Panc1 (cell line): ENCODE measurements around the gene CUEDC1. TPM values are rescaled to one million over a fixed set of nuclear protein-coding genes. Genes with fewer than 3 reads are reported as not detected.

ENCODE experiments used
- ATAC-seq: fragments of 200-7000 bp; cut with Tn5 transposase; 2 replicates; pipeline ENCODE4 v1.9.1; 2020; ENCODE audit warnings: mild to moderate bottlenecking, moderate library complexity
- BruUV-seq: library from RNA; stranded (reverse); fragments of 400-500 nt; replicated peaks from 2 replicates; lab custom pipeline; 2021; lab: Mats Ljungman, UMichigan
- CTCF ChIA-PET: fragments of 300-600 bp; sonication (Branson Sonifier 250); formaldehyde crosslinking; loops from one replicate; lab custom pipeline; 2022; ENCODE audit warnings: antibody characterized with exemption; lab: Charles Lee
- POLR2A ChIA-PET: fragments of 300-600 bp; sonication (Branson Sonifier 250); formaldehyde crosslinking; loops from one replicate; lab custom pipeline; 2022; ENCODE audit warnings: antibody characterized with exemption; lab: Charles Lee
- DNase-seq: peaks from one replicate; pipeline ENCODE4 v3.0.0-alpha.2; 2010; ENCODE audit warnings: low read depth, low spot score
- H3K27ac ChIP-seq: 2 replicates; pipeline ENCODE4 v1.5.1; 2011; ENCODE audit warnings: mild to moderate bottlenecking, low read length, inconsistent platforms
- H3K27me3 ChIP-seq: fragments of 200-500 bp; sonication (Bioruptor generic); 2 replicates; pipeline ENCODE4 v1.6.0; 2014; ENCODE audit warnings: low read length, inconsistent platforms; ENCODE audit not compliant: control insufficient read depth, insufficient read depth
- H3K36me3 ChIP-seq: fragments of 200-500 bp; sonication (Bioruptor generic); 2 replicates; pipeline ENCODE4 v1.5.1; 2014; ENCODE audit warnings: inconsistent platforms, mild to moderate bottlenecking, low read length, moderate library complexity; ENCODE audit not compliant: control insufficient read depth, insufficient read depth
- H3K4me1 ChIP-seq: 2 replicates; pipeline ENCODE4 v1.5.1; 2011; ENCODE audit warnings: inconsistent platforms, mild to moderate bottlenecking, low read length, moderate library complexity; ENCODE audit not compliant: control insufficient read depth, insufficient read depth
- H3K4me3 ChIP-seq, 2 experiments: 2 replicates each; pipeline ENCODE4 v1.5.1; 2011 to 2012; ENCODE audit warnings: low read depth in 2 of 2, low read length in 2 of 2, mild to moderate bottlenecking in 2 of 2, inconsistent platforms in 1 of 2, moderate library complexity in 1 of 2
- H3K9me3 ChIP-seq: fragments of 200-500 bp; sonication (Bioruptor generic); 2 replicates; pipeline ENCODE4 v1.5.1; 2014; ENCODE audit warnings: low read depth, mild to moderate bottlenecking, inconsistent platforms, low read length, moderate library complexity; ENCODE audit not compliant: control insufficient read depth, insufficient read depth
- CTCF ChIP-seq: fragments of 450-650 bp; IDR thresholded peaks from 2 replicates; pipeline ENCODE4 v1.5.1; 2017; ENCODE audit warnings: mild to moderate bottlenecking
- POLR2AphosphoS5 ChIP-seq: IDR thresholded peaks from 2 replicates; pipeline ENCODE4 v1.6.1; 2012; ENCODE audit warnings: mild to moderate bottlenecking, low read depth, low read length, moderate library complexity
- REST ChIP-seq, 2 experiments: IDR thresholded peaks; 2 replicates each; pipeline ENCODE4 v1.6.1; 2011 to 2012; ENCODE audit warnings: low read depth in 2 of 2, control low read depth in 1 of 2, low read length in 1 of 2, mild to moderate bottlenecking in 1 of 2, moderate library complexity in 1 of 2; ENCODE audit not compliant: insufficient read depth in 1 of 2
- SIN3A ChIP-seq: IDR thresholded peaks from 2 replicates; pipeline ENCODE4 v1.6.1; 2012; ENCODE audit warnings: low read depth, mild to moderate bottlenecking, low read length, moderate library complexity, borderline replicate concordance; ENCODE audit not compliant: insufficient read depth
- TCF7L2 ChIP-seq: IDR thresholded peaks from 2 replicates; pipeline ENCODE4 v1.6.1; 2011; ENCODE audit warnings: mild to moderate bottlenecking, low read depth, low read length, inconsistent platforms
- in situ Hi-C: cut with HindIII; loops from 2 replicates; pipeline ENCODE4 v1.10.0; 2016; ENCODE audit warnings: low sequenced_read_pairs, low pct_unique_long_range_greater_than_20kb
- intact Hi-C: fragments of 100-400 bp; cut with micrococcal nuclease; formaldehyde crosslinking; loops from one replicate; pipeline ENCODE4 v1.10.0; 2022; ENCODE audit not compliant: unreplicated experiment
- total RNA-seq: library from RNA; stranded (reverse); gene quantifications from one replicate; pipeline ENCODE4 v1.2.1, GENCODE V29; 2021; ENCODE audit not compliant: unreplicated experiment

CUEDC1 gene
- total RNA-seq, 1 experiment from 2014 or later = 103 TPM

GRCh38 chr17:57987581-57988300, 32.5 kb upstream of the CUEDC1 start, which contains the start of gene VEZF1:
Gene VEZF1, minus strand, starts transcription at chr17:57988254. Its CDS starts 143 bp downstream, at chr17:57988111.
- DNase-seq (no peak), ATAC-seq (peak; percentile 75)
- intact Hi-C loops (no loop called here), in situ Hi-C loops (no loop called here)
- Histone ChIP-seq H3K36me3 (peaks cover 11% of the 10 kb centered on the region), H3K27me3 (no peaks in the 10 kb centered on the region), H3K4me3 (peak within 1 kb of the TSS; percentile 79 to 90), H3K4me1 (peaks cover 63% of the 10 kb centered on the region), H3K27ac (peak within 1 kb of the TSS; percentile 96), H3K9me3 (no peaks in the 10 kb centered on the region)
- TF ChIP-seq CTCF (no peak), SIN3A (peak; percentile 56; the same call in 1 of the 2 replicates), TCF7L2 (peak; percentile 30; the same call in 1 of the 2 replicates), REST (IDR thresholded peaks at IDR 0.05; ENCODE audit: insufficient read depth in 1 of 2, low read depth in 2 of 2, low read length in 1 of 2) (no peak; a peak in 1 of 4 replicates), POLR2AphosphoS5 (peak; percentile 72)
- ChIA-PET CTCF (interaction anchor here (0.6 kb wide), 2 partner anchors 10 to 240 kb away, joined by 3 to 6 read pairs; no protein-coding TSS in a partner anchor), POLR2A (no interaction called here)
- BruUV-seq = no TSS peak

- no peak for DNase-seq
- H3K9me3 ChIP-seq = no peaks in the 10 kb centered on the region
- intact Hi-C loops (no loop called here), in situ Hi-C loops (no loop called here)
- peaks cover 55% of the 10 kb centered on the region for H3K4me1 ChIP-seq
- H3K27me3 ChIP-seq = no peaks in the 10 kb centered on the region
- H3K4me3 ChIP-seq = peak overlapping the region; percentile 79 to 90
- TF ChIP-seq TCF7L2 = no peak
- TF ChIP-seq REST (IDR thresholded peaks at IDR 0.05; ENCODE audit: insufficient read depth in 1 of 2, low read depth in 2 of 2, low read length in 1 of 2) = peak in 1 of 2 experiments; percentile 51; a peak in 2 of 4 replicates
- peaks cover 14% of the 10 kb centered on the region for H3K36me3 ChIP-seq
- ATAC-seq = peak; percentile 58
- POLR2A ChIA-PET = interaction anchor here (0.6 to 1.2 kb wide), 6 partner anchors 8 to 126 kb away, joined by 3 to 5 read pairs (median 4); no protein-coding TSS in a partner anchor
- BruUV-seq = no TSS peak
- H3K27ac ChIP-seq = peak overlapping the region; percentile 94
- CTCF ChIA-PET = interaction anchor here (0.6 to 1.0 kb wide), 3 partner anchors 10 to 132 kb away, joined by 3 to 9 read pairs (median 3); no protein-coding TSS in a partner anchor
Observed at GRCh38 chr17:57986841-57987580, 31.8 kb upstream of the CUEDC1 start.
